HEK293 (cell line): ENCODE measurements around the gene CCSER1.

Experiments
- CTCF ChIA-PET: fragments of 350-600 bp; formaldehyde crosslinking; extraction: SDS; loops from one replicate; lab custom pipeline; 2021; ENCODE audit warnings: antibody characterized with exemption; lab: Yijun Ruan, JAX
- POLR2A ChIA-PET: fragments of 300-600 bp; formaldehyde crosslinking; extraction: SDS; loops from one replicate; lab custom pipeline; 2020; ENCODE audit warnings: antibody characterized with exemption, inconsistent platforms; lab: Yijun Ruan, JAX
- H3K27ac ChIP-seq: fragments of 200-500 bp; sonication (Bioruptor generic); 2 replicates; pipeline ENCODE4 v1.5.1; 2014; ENCODE audit warnings: low read depth, low read length, control low read depth, inconsistent platforms; ENCODE audit errors: extremely low read depth
- H3K36me3 ChIP-seq, 2 experiments: fragments of 200-500 bp in 1 of 2; sonication (Bioruptor generic) in 1 of 2; 1 replicate in 1 of 2; 2 replicates in 1 of 2; pipeline ENCODE4 v1.5.1; 2014 to 2017; ENCODE audit warnings: inconsistent platforms in 2 of 2, low read length in 2 of 2; ENCODE audit not compliant: control insufficient read depth in 2 of 2, insufficient read depth in 1 of 2
- H3K4me1 ChIP-seq: fragments of 200-500 bp; sonication (Bioruptor generic); 2 replicates; pipeline ENCODE4 v1.5.1; 2014; ENCODE audit warnings: mild to moderate bottlenecking, low read length, inconsistent platforms; ENCODE audit not compliant: control insufficient read depth, insufficient read depth
- H3K4me3 ChIP-seq: 2 replicates; pipeline ENCODE4 v1.5.1; 2011; ENCODE audit warnings: low read depth, mild to moderate bottlenecking, control low read depth, low read length, moderate library complexity
- H3K9me3 ChIP-seq: fragments of 200-500 bp; sonication (Bioruptor generic); 2 replicates; pipeline ENCODE4 v1.5.1; 2014; ENCODE audit warnings: low read depth, low read length, inconsistent platforms; ENCODE audit not compliant: control insufficient read depth, insufficient read depth
- ELK4 ChIP-seq: IDR thresholded peaks from 2 replicates; pipeline ENCODE4 v1.6.1; 2011; ENCODE audit warnings: mild to moderate bottlenecking, low read depth, low read length, borderline replicate concordance
- HOXA7 ChIP-seq: sonication (generic); formaldehyde crosslinking; IDR thresholded peaks from 2 replicates; pipeline ENCODE4 v1.8.1; 2022; ENCODE audit warnings: missing genetic modification reagents, borderline replicate concordance
- OVOL3 ChIP-seq: fragments of 450-650 bp; formaldehyde crosslinking; IDR thresholded peaks from 2 replicates; pipeline ENCODE4 v1.5.1; 2016; ENCODE audit warnings: missing biosample characterization, missing genetic modification characterization
- TCF7L2 ChIP-seq: IDR thresholded peaks from 2 replicates; pipeline ENCODE4 v1.6.1; 2011; ENCODE audit warnings: low read depth, mild to moderate bottlenecking, inconsistent platforms, low read length, moderate library complexity, borderline replicate concordance
- ZBTB10 ChIP-seq: fragments of 450-650 bp; formaldehyde crosslinking; IDR thresholded peaks from 2 replicates; pipeline ENCODE4 v1.5.1; 2016; ENCODE audit warnings: missing biosample characterization, missing genetic modification characterization
- ZNF138 ChIP-seq: fragments of 450-650 bp; formaldehyde crosslinking; IDR thresholded peaks from 2 replicates; pipeline ENCODE4 v1.5.1; 2016; ENCODE audit warnings: missing biosample characterization, missing genetic modification characterization, borderline replicate concordance
- ZNF2 ChIP-seq: fragments of 450-650 bp; formaldehyde crosslinking; IDR thresholded peaks from 2 replicates; pipeline ENCODE4 v1.5.1; 2016; ENCODE audit warnings: missing biosample characterization, missing genetic modification characterization
- ZNF26 ChIP-seq: fragments of 450-650 bp; formaldehyde crosslinking; IDR thresholded peaks from 2 replicates; pipeline ENCODE4 v1.5.1; 2016; ENCODE audit warnings: missing biosample characterization, missing genetic modification characterization
- ZNF280C ChIP-seq: fragments of 450-650 bp; formaldehyde crosslinking; IDR thresholded peaks from 2 replicates; pipeline ENCODE4 v1.5.1; 2016; ENCODE audit warnings: missing biosample characterization, missing genetic modification characterization
- ZNF391 ChIP-seq: fragments of 450-650 bp; formaldehyde crosslinking; IDR thresholded peaks from 2 replicates; pipeline ENCODE4 v1.5.1; 2016; ENCODE audit warnings: low read depth, missing biosample characterization, missing genetic modification characterization, borderline replicate concordance
- ZNF501 ChIP-seq: fragments of 450-650 bp; formaldehyde crosslinking; IDR thresholded peaks from 2 replicates; pipeline ENCODE4 v1.5.1; 2016; ENCODE audit warnings: missing biosample characterization, missing genetic modification characterization
- ZNF549 ChIP-seq: fragments of 450-650 bp; IDR thresholded peaks from 2 replicates; pipeline ENCODE4 v1.5.1; 2018; ENCODE audit warnings: missing biosample characterization, missing genetic modification characterization, mild to moderate bottlenecking, inconsistent platforms, moderate library complexity
- ZNF560 ChIP-seq: fragments of 450-650 bp; formaldehyde crosslinking; IDR thresholded peaks from 2 replicates; pipeline ENCODE4 v1.5.1; 2017; ENCODE audit warnings: missing biosample characterization, missing genetic modification characterization, borderline replicate concordance
- ZNF580 ChIP-seq: fragments of 450-650 bp; formaldehyde crosslinking; IDR thresholded peaks from 2 replicates; pipeline ENCODE4 v1.5.1; 2016; ENCODE audit warnings: missing biosample characterization, missing genetic modification characterization
- ZNF624 ChIP-seq: fragments of 450-650 bp; formaldehyde crosslinking; IDR thresholded peaks from 2 replicates; pipeline ENCODE4 v1.5.1; 2017; ENCODE audit warnings: missing biosample characterization, missing genetic modification characterization
- ZNF654 ChIP-seq: fragments of 450-650 bp; formaldehyde crosslinking; IDR thresholded peaks from 2 replicates; pipeline ENCODE4 v1.5.1; 2016; ENCODE audit warnings: low read depth, missing biosample characterization, missing genetic modification characterization
- ZSCAN30 ChIP-seq: fragments of 450-650 bp; IDR thresholded peaks from 2 replicates; pipeline ENCODE4 v1.5.1; 2018; ENCODE audit warnings: missing biosample characterization, mild to moderate bottlenecking, missing genetic modification characterization, moderate library complexity
- TF ChIP-seq, protein P1 (sequence below): fragments of 450-650 bp; formaldehyde crosslinking; IDR thresholded peaks from 2 replicates; pipeline ENCODE4 v1.5.1; 2016; ENCODE audit warnings: missing biosample characterization, missing genetic modification characterization, borderline replicate concordance

Gene CCSER1

DNA sequence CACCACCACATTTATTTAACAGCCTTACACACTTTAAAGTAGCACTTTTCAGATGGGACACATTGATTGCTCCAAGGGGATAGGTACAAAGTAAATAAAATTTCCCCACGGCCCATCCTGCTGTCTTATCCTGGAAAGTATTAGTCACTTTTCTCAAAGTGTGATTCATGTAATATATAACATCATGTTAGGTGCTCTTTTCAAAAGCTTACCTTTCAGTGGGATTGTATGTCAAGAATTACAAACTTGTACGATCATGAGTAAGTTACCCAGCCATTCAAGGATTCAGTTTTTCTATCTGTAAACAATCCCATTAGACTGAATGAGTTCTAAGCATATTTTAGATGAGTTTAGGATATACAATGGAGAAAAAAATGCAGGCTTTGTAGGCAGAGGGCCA is 1300.0 kb downstream of the CCSER1 start:
- Histone ChIP-seq H3K4me1 (no peaks in the 10 kb centered on the region), H3K36me3 (no peaks in the 10 kb centered on the region), H3K4me3 (no peak overlapping the region), H3K9me3 (no peaks in the 10 kb centered on the region), H3K27ac (no peak overlapping the region)
- ChIA-PET POLR2A (no interaction called here), CTCF (no interaction called here)
- no peak for TF ChIP-seq ZNF138 (tag by site-specific recombination)
- TF ChIP-seq ZNF580 (tag by site-specific recombination): no peak
- TF ChIP-seq ZBTB10 (tag by site-specific recombination): no peak
- TF ChIP-seq ZNF391 (tag by site-specific recombination): no peak
- no peak for TF ChIP-seq TCF7L2
- TF ChIP-seq ZNF501: no peak
- TF ChIP-seq ZNF654: no peak
- no peak for TF ChIP-seq ZNF280C (tag by site-specific recombination)
- TF ChIP-seq, protein P1, sequence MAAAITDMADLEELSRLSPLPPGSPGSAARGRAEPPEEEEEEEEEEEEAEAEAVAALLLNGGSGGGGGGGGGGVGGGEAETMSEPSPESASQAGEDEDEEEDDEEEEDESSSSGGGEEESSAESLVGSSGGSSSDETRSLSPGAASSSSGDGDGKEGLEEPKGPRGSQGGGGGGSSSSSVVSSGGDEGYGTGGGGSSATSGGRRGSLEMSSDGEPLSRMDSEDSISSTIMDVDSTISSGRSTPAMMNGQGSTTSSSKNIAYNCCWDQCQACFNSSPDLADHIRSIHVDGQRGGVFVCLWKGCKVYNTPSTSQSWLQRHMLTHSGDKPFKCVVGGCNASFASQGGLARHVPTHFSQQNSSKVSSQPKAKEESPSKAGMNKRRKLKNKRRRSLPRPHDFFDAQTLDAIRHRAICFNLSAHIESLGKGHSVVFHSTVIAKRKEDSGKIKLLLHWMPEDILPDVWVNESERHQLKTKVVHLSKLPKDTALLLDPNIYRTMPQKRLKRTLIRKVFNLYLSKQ: no peak
- TF ChIP-seq ZNF2 (tag by site-specific recombination): no peak
- no peak for TF ChIP-seq HOXA7
- no peak for TF ChIP-seq ZNF26 (tag by site-specific recombination)
- no peak for TF ChIP-seq ZSCAN30 (tag by site-specific recombination)
- no peak for TF ChIP-seq ZNF624
- no peak for TF ChIP-seq OVOL3 (tag by site-specific recombination)
- no peak for TF ChIP-seq ZNF549 (tag by site-specific recombination)

DNA sequence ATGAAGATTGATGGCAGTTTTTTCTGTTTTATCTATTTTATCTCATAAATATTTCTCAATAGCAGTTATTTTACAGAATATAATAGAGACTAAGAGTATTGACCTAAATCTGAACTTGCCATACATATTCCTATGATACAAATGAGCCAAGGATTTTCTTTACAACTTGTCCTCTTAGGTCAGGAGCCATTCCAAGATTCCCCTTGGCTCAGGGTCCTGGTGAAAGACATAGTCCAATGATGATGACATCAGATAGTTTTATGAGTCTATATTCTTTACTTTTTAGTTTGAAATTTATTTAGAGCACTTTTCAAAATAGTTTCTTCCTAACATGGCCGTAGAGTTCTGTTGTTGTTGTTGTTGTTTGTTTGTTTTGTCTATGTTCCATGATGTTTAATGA is 1307.4 kb downstream of the CCSER1 start:
- Histone ChIP-seq H3K4me1 (no peaks in the 10 kb centered on the region), H3K9me3 (no peaks in the 10 kb centered on the region), H3K36me3 (no peaks in the 10 kb centered on the region), H3K27ac (no peak overlapping the region), H3K4me3 (no peak overlapping the region)
- no peak for TF ChIP-seq ZNF560 (tag by site-specific recombination)
- no peak for TF ChIP-seq ELK4
- no peak for TF ChIP-seq HOXA7
- POLR2A ChIA-PET: no interaction called here
- CTCF ChIA-PET: interaction anchor here (0.7 kb wide), 1 partner anchor 520 kb away, joined by 3 read pairs; no protein-coding TSS in a partner anchor
